HepG2 (cell line): ENCODE measurements around the gene RITA1. TPM values are rescaled to one million over a fixed set of nuclear protein-coding genes. Genes with fewer than 3 reads are reported as not detected.

ENCODE experiments used
- ATAC-seq: fragments of 200-7000 bp; cut with Tn5 transposase; 3 replicates; pipeline ENCODE4 v1.9.1; 2020; ENCODE audit warnings: mild to moderate bottlenecking, moderate library complexity
- BruUV-seq: library from RNA; stranded (reverse); fragments of 400-500 nt; replicated peaks from 2 replicates; lab custom pipeline; 2021; lab: Mats Ljungman, UMichigan
- CTCF ChIA-PET: fragments of 300-600 bp; formaldehyde crosslinking; extraction: SDS; loops from one replicate; lab custom pipeline; 2021; ENCODE audit warnings: low total read pairs, inconsistent platforms, low intra/inter-chr PET ratio; lab: Yijun Ruan, JAX
- POLR2A ChIA-PET: fragments of 350-600 bp; sonication (Branson Sonifier 250); formaldehyde crosslinking; loops from one replicate; lab custom pipeline; 2020; ENCODE audit warnings: antibody characterized with exemption, inconsistent platforms; lab: Yijun Ruan, JAX
- DNase-seq: peaks from one replicate; pipeline ENCODE4 v3.0.0-alpha.2; 2015; ENCODE audit warnings: low spot score
- FAIRE-seq: peaks from 3 replicates; lab custom pipeline; 2011; peaks lifted over from hg19 to GRCh38; lab: Jason Lieb, UNC
- H2AFZ ChIP-seq: one replicate; pipeline ENCODE4 v1.6.1; 2011; ENCODE audit warnings: low read length, inconsistent platforms
- H3K27ac ChIP-seq: fragments of 300-600 bp; 3 replicates; pipeline ENCODE4 v1.8.0; 2011; ENCODE audit warnings: mixed run types, mild to moderate bottlenecking, mixed read lengths, low read length, inconsistent platforms; ENCODE audit not compliant: insufficient read depth; ENCODE audit errors: extremely low read length
- H3K27me3 ChIP-seq, 2 experiments: fragments of 200-600 bp in 1 of 2; 2 replicates in 1 of 2; 3 replicates in 1 of 2; pipeline versions ENCODE4 v1.6.0 to v1.8.0; 2011; ENCODE audit warnings: low read length in 2 of 2, mild to moderate bottlenecking in 2 of 2, moderate library complexity in 2 of 2, inconsistent platforms in 1 of 2; ENCODE audit not compliant: insufficient read depth in 2 of 2, control insufficient read depth in 1 of 2
- H3K36me3 ChIP-seq, 2 experiments: fragments of 200-600 bp in 1 of 2; replicated peaks in 1 of 2; 2 replicates in 1 of 2; 3 replicates in 1 of 2; pipeline versions ENCODE4 v1.5.1 to v1.8.0; 2011; ENCODE audit warnings: low read length in 2 of 2, inconsistent platforms in 1 of 2; ENCODE audit not compliant: insufficient read depth in 2 of 2, control insufficient read depth in 1 of 2
- H3K4me1 ChIP-seq: 2 replicates; pipeline ENCODE4 v1.5.1; 2012; ENCODE audit warnings: low read length, inconsistent platforms; ENCODE audit not compliant: insufficient read depth
- H3K4me2 ChIP-seq: 2 replicates; pipeline ENCODE4 v1.6.0; 2011; ENCODE audit warnings: low read depth, low read length, inconsistent platforms
- H3K4me3 ChIP-seq, 3 experiments: fragments of 200-600 bp in 1 of 3; sonication (generic), shearing (Covaris generic) in 1 of 3; replicated peaks in 1 of 3; 2 replicates each; pipeline ENCODE4 v1.5.1; 2011 to 2016; ENCODE audit warnings: low read length in 3 of 3, inconsistent platforms in 2 of 3, low read depth in 2 of 3, mild to moderate bottlenecking in 2 of 3, control low read depth in 1 of 3, mixed read lengths in 1 of 3; ENCODE audit not compliant: insufficient read depth in 1 of 3
- H3K79me2 ChIP-seq: one replicate; pipeline ENCODE4 v1.6.1; 2011; ENCODE audit warnings: low read length, inconsistent platforms; ENCODE audit not compliant: insufficient read depth
- H3K9ac ChIP-seq: 2 replicates; pipeline ENCODE4 v1.6.0; 2011; ENCODE audit warnings: mild to moderate bottlenecking, low read depth, low read length, inconsistent platforms; ENCODE audit not compliant: insufficient read depth
- H3K9me3 ChIP-seq: 2 replicates; pipeline ENCODE4 v1.5.1; 2012; ENCODE audit warnings: mild to moderate bottlenecking, low read length
- H4K20me1 ChIP-seq: 2 replicates; pipeline ENCODE4 v1.6.0; 2011; ENCODE audit warnings: inconsistent platforms, mild to moderate bottlenecking, low read length, moderate library complexity; ENCODE audit not compliant: insufficient read depth
- CBFB ChIP-seq: sonication (generic); formaldehyde crosslinking; IDR thresholded peaks from 2 replicates; pipeline ENCODE4 v1.4.0; 2020; ENCODE audit warnings: missing genetic modification reagents
- FOXK2 ChIP-seq: fragments of 450-650 bp; IDR thresholded peaks from 2 replicates; pipeline ENCODE4 v1.6.1; 2016
- SMYD3 ChIP-seq: sonication (generic); formaldehyde crosslinking; IDR thresholded peaks from 2 replicates; pipeline ENCODE4 v1.8.1; 2023; ENCODE audit warnings: mild to moderate bottlenecking, missing genetic modification reagents
- ZNF121 ChIP-seq: sonication (generic); formaldehyde crosslinking; IDR thresholded peaks from 2 replicates; pipeline ENCODE4 v1.5.0; 2020; ENCODE audit warnings: mild to moderate bottlenecking, missing genetic modification reagents
- ZNF367 ChIP-seq: sonication (generic); formaldehyde crosslinking; IDR thresholded peaks from 2 replicates; pipeline ENCODE4 v1.4.0; 2020; ENCODE audit warnings: missing genetic modification reagents, borderline replicate concordance
- WGBS: methylation state at CpG from one replicate; pipeline ENCODE4 v1.1.6; 2017; ENCODE audit warnings: low lambda C conversion rate; 5-methylcytosine and 5-hydroxymethylcytosine counted together
- in situ Hi-C: cut with HindIII; loops from 2 replicates; pipeline ENCODE4 v1.10.0; 2017; ENCODE audit warnings: low pct_unique_long_range_greater_than_20kb; ENCODE audit not compliant: extremely low pct_ligation_motif_present
- intact Hi-C: fragments of 100-400 bp; cut with micrococcal nuclease; formaldehyde crosslinking; loops from one replicate; pipeline ENCODE4 v1.10.0; 2022; ENCODE audit not compliant: unreplicated experiment
- polyA plus RNA-seq, 8 experiments: library from polyadenylated mRNA; depleted of rRNA in 3 of 8; stranded (reverse) in 7 of 8; unstranded in 1 of 8; fragments of >200 nt; fragmentation: Illumina TruSeq in 4 of 8; extraction: Trizol in 4 of 8; gene quantifications; 2 replicates each; pipeline versions ENCODE4 v1.2.1 to v1.2.3, GENCODE V29; 2011 to 2016; ENCODE audit warnings: low read depth in 4 of 8, missing spikeins in 1 of 8, mixed read lengths in 1 of 8; ENCODE audit not compliant: insufficient read depth in 1 of 8
- total RNA-seq, 5 experiments: library from RNA; depleted of rRNA; stranded (reverse); fragments of >200 nt; fragmentation: Illumina TruSeq; extraction: Trizol; gene quantifications; 2 replicates each; pipeline ENCODE4 v1.2.3, GENCODE V29; 2016; ENCODE audit warnings: low read depth in 1 of 5
- TF ChIP-seq, protein P1 (sequence below): sonication (generic); formaldehyde crosslinking; IDR thresholded peaks from 2 replicates; pipeline ENCODE4 v1.4.0; 2020; ENCODE audit warnings: mild to moderate bottlenecking, missing genetic modification reagents

Gene RITA1
- total and polyA plus RNA-seq, 2 of the 13 experiments (the other 11 are each of a cell fraction or from before 2014, with no cell fraction given) = 12.4 to 28.9 TPM

DNA sequence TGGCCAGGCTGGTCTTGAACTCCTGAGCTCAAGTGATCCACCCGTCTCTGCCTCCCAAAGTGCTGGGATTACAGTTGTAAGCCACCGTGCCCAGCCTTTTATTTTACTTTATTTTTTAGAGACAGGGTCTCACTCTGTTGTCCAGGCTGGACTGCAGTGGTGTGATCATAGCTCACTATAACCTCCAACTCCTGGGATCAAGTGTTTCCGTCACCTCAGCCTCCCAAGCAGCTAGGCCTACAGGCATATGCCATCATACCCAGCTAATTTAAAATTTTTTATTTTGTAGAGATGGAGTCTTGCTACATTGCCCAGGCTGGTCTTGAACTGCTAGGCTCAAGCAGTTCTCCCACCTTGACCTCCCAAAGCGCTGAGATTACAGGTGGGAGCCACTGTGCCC, 39.4 kb downstream of the RITA1 start:
- no peaks in the 10 kb centered on the region for H3K27me3 ChIP-seq
- peaks cover 49% of the 10 kb centered on the region for H3K4me1 ChIP-seq
- H3K36me3 ChIP-seq = no peaks in the 10 kb centered on the region
- H3K4me2 ChIP-seq = no peak overlapping the region
- ChIA-PET CTCF (no interaction called here), POLR2A (interaction anchor here (0.6 kb wide), 1 partner anchor 19 kb away, joined by 3 read pairs; no protein-coding TSS in a partner anchor)
- H3K9ac ChIP-seq = no peak overlapping the region
- no TSS peak for BruUV-seq
- DNase-seq (no peak), FAIRE-seq (no peak), ATAC-seq (no peak)
- H2AFZ ChIP-seq = no peak overlapping the region
- no peaks in the 10 kb centered on the region for H4K20me1 ChIP-seq
- H3K9me3 ChIP-seq = no peaks in the 10 kb centered on the region
- no peak overlapping the region for H3K4me3 ChIP-seq
- no peak overlapping the region for H3K27ac ChIP-seq
- intact Hi-C loops = no loop called here
- peaks cover 13% of the 10 kb centered on the region for H3K79me2 ChIP-seq
- TF ChIP-seq SMYD3 (CRISPR knock-in tag) (no peak), CBFB (CRISPR knock-in tag) (no peak), ZNF121 (CRISPR knock-in tag) (peak; percentile 42; the same call in 1 of the 2 replicates), FOXK2 (no peak), ZNF367 (CRISPR knock-in tag) (no peak)
- TF ChIP-seq, protein P1, sequence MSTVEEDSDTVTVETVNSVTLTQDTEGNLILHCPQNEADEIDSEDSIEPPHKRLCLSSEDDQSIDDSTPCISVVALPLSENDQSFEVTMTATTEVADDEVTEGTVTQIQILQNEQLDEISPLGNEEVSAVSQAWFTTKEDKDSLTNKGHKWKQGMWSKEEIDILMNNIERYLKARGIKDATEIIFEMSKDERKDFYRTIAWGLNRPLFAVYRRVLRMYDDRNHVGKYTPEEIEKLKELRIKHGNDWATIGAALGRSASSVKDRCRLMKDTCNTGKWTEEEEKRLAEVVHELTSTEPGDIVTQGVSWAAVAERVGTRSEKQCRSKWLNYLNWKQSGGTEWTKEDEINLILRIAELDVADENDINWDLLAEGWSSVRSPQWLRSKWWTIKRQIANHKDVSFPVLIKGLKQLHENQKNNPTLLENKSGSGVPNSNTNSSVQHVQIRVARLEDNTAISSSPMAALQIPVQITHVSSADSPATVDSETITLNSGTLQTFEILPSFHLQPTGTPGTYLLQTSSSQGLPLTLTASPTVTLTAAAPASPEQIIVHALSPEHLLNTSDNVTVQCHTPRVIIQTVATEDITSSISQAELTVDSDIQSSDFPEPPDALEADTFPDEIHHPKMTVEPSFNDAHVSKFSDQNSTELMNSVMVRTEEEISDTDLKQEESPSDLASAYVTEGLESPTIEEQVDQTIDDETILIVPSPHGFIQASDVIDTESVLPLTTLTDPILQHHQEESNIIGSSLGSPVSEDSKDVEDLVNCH = no peak
- in situ Hi-C loops = no loop called here
- 96% methylated on average over 4 of the region's 4 CpGs for WGBS
